Measurements from ENCODE around the gene SLC22A23.

- TF ChIP-seq EZH2 (IDR thresholded peaks at IDR 0.05; ENCODE audit: borderline replicate concordance, low read length) (no peak), CTCF (conservative IDR thresholded peaks at IDR 0.05 in 1 of 2, IDR thresholded peaks at IDR 0.05 in 1 of 2; ENCODE audit: extremely low read depth in 1 of 2, insufficient read depth in 1 of 2, low read depth in 1 of 2, low read length in 2 of 2) (no peak)
Observed at GRCh38 chr6:3258201-3258600, 198.6 kb downstream of the SLC22A23 start.

Data from mammary epithelial cell (primary cell).